ENCODE data around the gene CDH24. TPM values are rescaled to one million over a fixed set of nuclear protein-coding genes. Genes with fewer than 3 reads are reported as not detected.

Gene CDH24
- total RNA-seq, 2 donors from 2014 or later, result 16.9 to 17.2 TPM

- Mint-ChIP-seq H3K27me3 (ENCODE audit: insufficient read depth) (no peaks in the 10 kb centered on the region), H3K4me3 (no peak overlapping the region), H3K4me1 (peaks cover 25% of the 10 kb centered on the region), H3K9me3 (no peaks in the 10 kb centered on the region), H3K36me3 (ENCODE audit: low read depth) (peaks cover 67% of the 10 kb centered on the region), H3K27ac (no peak overlapping the region)
- no peak for DNase-seq
- Histone ChIP-seq H3K9ac (ENCODE audit: extremely low read depth, low read length, poor library complexity, severe bottlenecking) (no peak overlapping the region), H3K4me1 (ENCODE audit: control insufficient read depth, insufficient read depth, low read length) (no peaks in the 10 kb centered on the region), H3K36me3 (ENCODE audit: control insufficient read depth, insufficient read depth, low read length) (peaks cover 90% of the 10 kb centered on the region), H3K4me3 (ENCODE audit: low read length) (no peak overlapping the region), H3K27me3 (ENCODE audit: control insufficient read depth, insufficient read depth, low read length, poor library complexity, severe bottlenecking) (no peaks in the 10 kb centered on the region), H3K27ac (ENCODE audit: low read depth, low read length) (no peak overlapping the region), H3K9me3 (ENCODE audit: control insufficient read depth, low read length) (no peaks in the 10 kb centered on the region)
- TF ChIP-seq CTCF (conservative IDR thresholded peaks at IDR 0.05), result no peak
- 95 to 96% methylated on average over 7 to 12 of the region's 12 CpGs for WGBS, 2 experiments (ENCODE audit: insufficient coverage in 1 of 2, insufficient read length in 1 of 2)
Observed at GRCh38 chr14:23089498-23090253, 32.4 kb upstream of the CDH24 start.

GRCh38 chr14:23086565-23086964 is 29.2 kb upstream of the CDH24 start:
- Histone ChIP-seq H3K27me3 (ENCODE audit: control insufficient read depth, insufficient read depth, low read length, poor library complexity, severe bottlenecking) (no peaks in the 10 kb centered on the region), H3K27ac (ENCODE audit: low read depth, low read length) (no peak overlapping the region), H3K36me3 (ENCODE audit: control insufficient read depth, insufficient read depth, low read length) (peaks cover 96% of the 10 kb centered on the region), H3K4me1 (ENCODE audit: control insufficient read depth, insufficient read depth, low read length) (no peaks in the 10 kb centered on the region), H3K4me3 (ENCODE audit: low read length) (no peak overlapping the region), H3K9me3 (ENCODE audit: control insufficient read depth, low read length) (no peaks in the 10 kb centered on the region), H3K9ac (ENCODE audit: extremely low read depth, low read length, poor library complexity, severe bottlenecking) (no peak overlapping the region)
- TF ChIP-seq CTCF (conservative IDR thresholded peaks at IDR 0.05), result no peak
- DNase-seq, result no peak
- Mint-ChIP-seq H3K4me1 (peaks cover 9% of the 10 kb centered on the region), H3K27me3 (ENCODE audit: insufficient read depth) (no peaks in the 10 kb centered on the region), H3K27ac (no peak overlapping the region), H3K9me3 (no peaks in the 10 kb centered on the region), H3K4me3 (no peak overlapping the region), H3K36me3 (ENCODE audit: low read depth) (peaks cover 70% of the 10 kb centered on the region)
- WGBS, 2 experiments (ENCODE audit: insufficient coverage in 1 of 2, insufficient read length in 1 of 2), result 86 to 91% methylated on average over 1 of the region's 1 CpG

GRCh38 chr14:23085458-23085857 is 28.1 kb upstream of the CDH24 start:
- no peaks in the 10 kb centered on the region for H3K9me3 Mint-ChIP-seq
- TF ChIP-seq CTCF (conservative IDR thresholded peaks at IDR 0.05), result no peak
- Histone ChIP-seq H3K4me3 (ENCODE audit: low read length) (no peak overlapping the region), H3K27ac (ENCODE audit: low read depth, low read length) (no peak overlapping the region), H3K27me3 (ENCODE audit: control insufficient read depth, insufficient read depth, low read length, poor library complexity, severe bottlenecking) (no peaks in the 10 kb centered on the region), H3K4me1 (ENCODE audit: control insufficient read depth, insufficient read depth, low read length) (no peaks in the 10 kb centered on the region), H3K9ac (ENCODE audit: extremely low read depth, low read length, poor library complexity, severe bottlenecking) (no peak overlapping the region), H3K9me3 (ENCODE audit: control insufficient read depth, low read length) (no peaks in the 10 kb centered on the region), H3K36me3 (ENCODE audit: control insufficient read depth, insufficient read depth, low read length) (peaks cover 96% of the 10 kb centered on the region)
- WGBS, 2 experiments (ENCODE audit: insufficient coverage in 1 of 2, insufficient read length in 1 of 2), result 94 to 96% methylated on average over 3 of the region's 3 CpGs
- H3K36me3 Mint-ChIP-seq (ENCODE audit: low read depth), result peaks cover 72% of the 10 kb centered on the region
- no peaks in the 10 kb centered on the region for H3K27me3 Mint-ChIP-seq (ENCODE audit: insufficient read depth)
- H3K27ac Mint-ChIP-seq, result no peak overlapping the region
- H3K4me3 Mint-ChIP-seq, result no peak overlapping the region
- peaks cover 9% of the 10 kb centered on the region for H3K4me1 Mint-ChIP-seq
- DNase-seq, result no peak
